ENCODE data around the gene GDA. TPM values are rescaled to one million over a fixed set of nuclear protein-coding genes. Genes with fewer than 3 reads are reported as not detected.

The GDA gene
- total RNA-seq, 1 donor from 2014 or later: 0.04 TPM

- no peak overlapping the region for H3K4me3 ChIP-seq (ENCODE audit: low read depth, low read length)
- H3K27me3 ChIP-seq (ENCODE audit: control insufficient read depth, insufficient read depth, low read length): no peaks in the 10 kb centered on the region
- H3K36me3 ChIP-seq (ENCODE audit: control insufficient read depth, insufficient read depth, low read length): no peaks in the 10 kb centered on the region
- no peak for TF ChIP-seq CTCF (IDR thresholded peaks at IDR 0.05; ENCODE audit: insufficient read depth, low read length, poor library complexity, severe bottlenecking)
- no peak for DNase-seq (ENCODE audit: low read depth)
Measured at GRCh38 chr9:72128526-72128925, 20.7 kb upstream of the GDA start.

GRCh38 chr9:72129271-72130156, 19.7 kb upstream of the GDA start:
- DNase-seq (ENCODE audit: low read depth): no peak
- no peaks in the 10 kb centered on the region for H3K27me3 ChIP-seq (ENCODE audit: control insufficient read depth, insufficient read depth, low read length)
- H3K4me3 ChIP-seq (ENCODE audit: low read depth, low read length): no peak overlapping the region
- no peak for TF ChIP-seq CTCF (IDR thresholded peaks at IDR 0.05; ENCODE audit: insufficient read depth, low read length, poor library complexity, severe bottlenecking)
- H3K36me3 ChIP-seq (ENCODE audit: control insufficient read depth, insufficient read depth, low read length): no peaks in the 10 kb centered on the region

GRCh38 chr9:72130321-72130720, 18.9 kb upstream of the GDA start:
- no peak for DNase-seq (ENCODE audit: low read depth)
- no peaks in the 10 kb centered on the region for H3K36me3 ChIP-seq (ENCODE audit: control insufficient read depth, insufficient read depth, low read length)
- TF ChIP-seq CTCF (IDR thresholded peaks at IDR 0.05; ENCODE audit: insufficient read depth, low read length, poor library complexity, severe bottlenecking): no peak

GRCh38 chr9:72131206-72131605, 18.0 kb upstream of the GDA start:
- H3K4me3 ChIP-seq (ENCODE audit: low read depth, low read length): no peak overlapping the region
- no peaks in the 10 kb centered on the region for H3K27me3 ChIP-seq (ENCODE audit: control insufficient read depth, insufficient read depth, low read length)
- DNase-seq (ENCODE audit: low read depth): no peak
- no peaks in the 10 kb centered on the region for H3K36me3 ChIP-seq (ENCODE audit: control insufficient read depth, insufficient read depth, low read length)
- TF ChIP-seq CTCF (IDR thresholded peaks at IDR 0.05; ENCODE audit: insufficient read depth, low read length, poor library complexity, severe bottlenecking): no peak

More at GRCh38 chr9:72130321-72130720, 18.9 kb upstream of the GDA start:
- Histone ChIP-seq H3K27me3 (ENCODE audit: control insufficient read depth, insufficient read depth, low read length) (no peaks in the 10 kb centered on the region), H3K4me3 (ENCODE audit: low read depth, low read length) (no peak overlapping the region)

GRCh38 chr9:72132052-72132451, 17.2 kb upstream of the GDA start:
- TF ChIP-seq CTCF (IDR thresholded peaks at IDR 0.05; ENCODE audit: insufficient read depth, low read length, poor library complexity, severe bottlenecking): no peak
- Histone ChIP-seq H3K36me3 (ENCODE audit: control insufficient read depth, insufficient read depth, low read length) (no peaks in the 10 kb centered on the region), H3K4me3 (ENCODE audit: low read depth, low read length) (no peak overlapping the region), H3K27me3 (ENCODE audit: control insufficient read depth, insufficient read depth, low read length) (no peaks in the 10 kb centered on the region)
- DNase-seq (ENCODE audit: low read depth): no peak

All from kidney epithelial cell (primary cell).